Neural crest cell (in vitro differentiated cells): Measurements from ENCODE around the gene THTPA. TPM values are rescaled to one million over a fixed set of nuclear protein-coding genes. Genes with fewer than 3 reads are reported as not detected.

Source experiments
- DNase-seq: peaks from one replicate; pipeline ENCODE4 v3.0.0; 2021; ENCODE audit warnings: low read depth, mixed read lengths, low spot score
- H3K27ac Mint-ChIP-seq: one replicate; pipeline ENCODE4 v1.8.0; 2021; ENCODE audit warnings: mild to moderate bottlenecking, mixed read lengths; ENCODE audit not compliant: unreplicated experiment
- H3K27me3 Mint-ChIP-seq: 2 replicates; pipeline ENCODE4 v1.8.0; 2021; ENCODE audit warnings: low read depth, mild to moderate bottlenecking, mixed read lengths
- H3K36me3 Mint-ChIP-seq: 2 replicates; pipeline ENCODE4 v1.8.0; 2021; ENCODE audit warnings: low read depth, mild to moderate bottlenecking, mixed read lengths
- H3K4me1 Mint-ChIP-seq: 2 replicates; pipeline ENCODE4 v1.8.0; 2021; ENCODE audit warnings: mixed read lengths
- H3K4me3 Mint-ChIP-seq: one replicate; pipeline ENCODE4 v1.8.0; 2021; ENCODE audit warnings: mild to moderate bottlenecking, mixed read lengths
- H3K9me3 Mint-ChIP-seq: 2 replicates; pipeline ENCODE4 v1.8.0; 2021; ENCODE audit warnings: mixed read lengths
- CTCF ChIP-seq: fragments of 200-600 bp; sonication (generic); conservative IDR thresholded peaks from 2 replicates; pipeline ENCODE4 v1.5.0; 2021; ENCODE audit warnings: antibody characterized with exemption, mild to moderate bottlenecking
- total RNA-seq: library from RNA; stranded (reverse); gene quantifications from 2 replicates; pipeline ENCODE4 v1.2.1, GENCODE V29; 2021

THTPA gene
- total RNA-seq, 1 donor from 2014 or later = 19.4 TPM

- DNase-seq = no peak
- no peak for TF ChIP-seq CTCF
- Mint-ChIP-seq H3K27ac (no peak overlapping the region), H3K4me3 (peak overlapping the region; percentile 80), H3K27me3 (no peaks in the 10 kb centered on the region), H3K9me3 (no peaks in the 10 kb centered on the region), H3K36me3 (no peaks in the 10 kb centered on the region), H3K4me1 (peaks cover 35% of the 10 kb centered on the region)
Observed at GRCh38 chr14:23557946-23558345, 1.9 kb downstream of the THTPA start.

- TF ChIP-seq CTCF = no peak
- no peak for DNase-seq
- no peaks in the 10 kb centered on the region for H3K9me3 Mint-ChIP-seq
- no peak overlapping the region for H3K27ac Mint-ChIP-seq
- H3K36me3 Mint-ChIP-seq = no peaks in the 10 kb centered on the region
- no peaks in the 10 kb centered on the region for H3K27me3 Mint-ChIP-seq
- peaks cover 37% of the 10 kb centered on the region for H3K4me1 Mint-ChIP-seq
- H3K4me3 Mint-ChIP-seq = peak overlapping the region; percentile 80
Observed at GRCh38 chr14:23558346-23559009, 2.4 kb downstream of the THTPA start.

GRCh38 chr14:23559010-23559925 lies 3.2 kb downstream of the THTPA start:
- Mint-ChIP-seq H3K9me3 (no peaks in the 10 kb centered on the region), H3K27me3 (no peaks in the 10 kb centered on the region), H3K36me3 (no peaks in the 10 kb centered on the region), H3K4me1 (peaks cover 37% of the 10 kb centered on the region), H3K4me3 (peak overlapping the region; percentile 80), H3K27ac (peak overlapping the region; percentile 43)
- DNase-seq = peak; percentile 67
- TF ChIP-seq CTCF = peak; percentile 86

GRCh38 chr14:23559926-23560520 lies 4.0 kb downstream of the THTPA start:
- no peak overlapping the region for H3K27ac Mint-ChIP-seq
- TF ChIP-seq CTCF = no peak
- H3K36me3 Mint-ChIP-seq = no peaks in the 10 kb centered on the region

GRCh38 chr14:23561259-23561658 lies 5.2 kb downstream of the THTPA start:
- Mint-ChIP-seq H3K36me3 (no peaks in the 10 kb centered on the region), H3K4me3 (no peak overlapping the region), H3K27me3 (no peaks in the 10 kb centered on the region)

More at GRCh38 chr14:23559926-23560520, 4.0 kb downstream of the THTPA start:
- Mint-ChIP-seq H3K4me1 (peaks cover 37% of the 10 kb centered on the region), H3K27me3 (no peaks in the 10 kb centered on the region), H3K4me3 (peak overlapping the region; percentile 80), H3K9me3 (no peaks in the 10 kb centered on the region)
- DNase-seq = no peak

More at GRCh38 chr14:23561259-23561658, 5.2 kb downstream of the THTPA start:
- Mint-ChIP-seq H3K27ac (no peak overlapping the region), H3K9me3 (no peaks in the 10 kb centered on the region), H3K4me1 (peaks cover 26% of the 10 kb centered on the region)
- no peak for DNase-seq
- no peak for TF ChIP-seq CTCF
